Hepatocyte (in vitro differentiated cells): ENCODE measurements around the gene SP3. TPM values are rescaled to one million over a fixed set of nuclear protein-coding genes. Genes with fewer than 3 reads are reported as not detected.
A peak's percentile ranks its signal among the peaks of the same experiment; 100 is the strongest.

Experiments
- DNase-seq: peaks from one replicate; pipeline ENCODE4 v3.0.0-alpha.2; 2016; ENCODE audit warnings: low spot score
- H2AFZ ChIP-seq: fragments of 200-600 bp; sonication (generic); 2 replicates; pipeline ENCODE4 v1.6.0; 2016; ENCODE audit warnings: antibody characterized with exemption, mild to moderate bottlenecking
- H3K27ac ChIP-seq: fragments of 200-600 bp; sonication (generic); 2 replicates; pipeline ENCODE4 v1.5.1; 2016; ENCODE audit warnings: mild to moderate bottlenecking
- H3K27me3 ChIP-seq: fragments of 200-600 bp; sonication (generic); 2 replicates; pipeline ENCODE4 v1.6.1; 2016
- H3K36me3 ChIP-seq: fragments of 200-600 bp; sonication (generic); replicated peaks from 2 replicates; pipeline ENCODE4 v1.5.1; 2016; ENCODE audit warnings: low read depth; ENCODE audit not compliant: insufficient read depth
- H3K4me1 ChIP-seq: fragments of 200-600 bp; sonication (generic); 2 replicates; pipeline ENCODE4 v1.5.1; 2016; ENCODE audit warnings: mild to moderate bottlenecking, moderate library complexity; ENCODE audit not compliant: insufficient read depth
- H3K4me2 ChIP-seq: fragments of 200-600 bp; sonication (generic); 2 replicates; pipeline ENCODE4 v1.6.0; 2016
- H3K4me3 ChIP-seq: fragments of 200-600 bp; sonication (generic); 2 replicates; pipeline ENCODE4 v1.5.1; 2016; ENCODE audit warnings: mild to moderate bottlenecking
- H3K79me2 ChIP-seq: fragments of 200-600 bp; sonication (generic); 2 replicates; pipeline ENCODE4 v1.6.0; 2017; ENCODE audit warnings: mild to moderate bottlenecking
- H3K9me2 ChIP-seq: fragments of 200-600 bp; sonication (generic); replicated peaks from 2 replicates; pipeline ENCODE4 v1.6.0; 2017; ENCODE audit warnings: mild to moderate bottlenecking; ENCODE audit not compliant: insufficient read depth
- H3K9me3 ChIP-seq: fragments of 200-600 bp; sonication (generic); 2 replicates; pipeline ENCODE4 v1.5.1; 2016; ENCODE audit warnings: low read depth, mild to moderate bottlenecking
- H4K20me1 ChIP-seq: fragments of 200-600 bp; sonication (generic); 2 replicates; pipeline ENCODE4 v1.6.0; 2016; ENCODE audit warnings: mild to moderate bottlenecking; ENCODE audit not compliant: insufficient read depth, poor library complexity, severe bottlenecking
- CTCF ChIP-seq: fragments of 200-600 bp; sonication (generic); IDR thresholded peaks from 2 replicates; pipeline ENCODE4 v1.5.1; 2016; ENCODE audit warnings: antibody characterized with exemption, mild to moderate bottlenecking; ENCODE audit not compliant: poor library complexity
- EZH2 ChIP-seq: fragments of 200-600 bp; sonication (generic); IDR thresholded peaks from 2 replicates; pipeline ENCODE4 v1.6.1; 2016; ENCODE audit warnings: antibody characterized with exemption, mild to moderate bottlenecking, borderline replicate concordance
- EZH2phosphoT487 ChIP-seq: fragments of 200-600 bp; sonication (generic); IDR thresholded peaks from one replicate; pipeline ENCODE4 v1.6.1; 2018; ENCODE audit warnings: antibody characterized with exemption, mild to moderate bottlenecking, low read depth, moderate library complexity; ENCODE audit not compliant: unreplicated experiment, severe bottlenecking
- WGBS: methylation state at CpG from one replicate; pipeline ENCODE4 v1.1.6; 2016; ENCODE audit warnings: low lambda C conversion rate; ENCODE audit errors: missing lambda C conversion rate; 5-methylcytosine and 5-hydroxymethylcytosine counted together
- polyA plus RNA-seq: library from polyadenylated mRNA; unstranded; fragments of >200 nt; fragmentation: Nextera tagmentation; extraction: Ambion mirVana; gene quantifications from 2 replicates; pipeline ENCODE4 v1.2.1, GENCODE V29; 2016
- total RNA-seq: library from RNA; depleted of rRNA; stranded (reverse); fragments of >200 nt; gene quantifications from 2 replicates; pipeline ENCODE4 v1.2.3, GENCODE V29; 2014

SP3 gene
- total and polyA plus RNA-seq, 2 experiments from 2014 or later: 37.2 to 133 TPM

- Histone ChIP-seq H3K4me1 (peaks cover 49% of the 10 kb centered on the region), H3K9me3 (no peaks in the 10 kb centered on the region), H3K27ac (peak overlapping the region; percentile 68), H2AFZ (peak overlapping the region; percentile 36), H3K9me2 (no peaks in the 10 kb centered on the region), H3K36me3 (no peaks in the 10 kb centered on the region), H3K4me2 (peak overlapping the region; percentile 27), H3K27me3 (no peaks in the 10 kb centered on the region), H4K20me1 (no peaks in the 10 kb centered on the region), H3K4me3 (no peak overlapping the region), H3K79me2 (no peaks in the 10 kb centered on the region)
- DNase-seq: no peak
- WGBS: 61% methylated on average over 9 of the region's 9 CpGs
- TF ChIP-seq EZH2 (no peak), CTCF (no peak), EZH2phosphoT487 (no peak)
These were observed 19.9 kb upstream of the SP3 start for GRCh38 chr2:173984866-173985604.

DNA sequence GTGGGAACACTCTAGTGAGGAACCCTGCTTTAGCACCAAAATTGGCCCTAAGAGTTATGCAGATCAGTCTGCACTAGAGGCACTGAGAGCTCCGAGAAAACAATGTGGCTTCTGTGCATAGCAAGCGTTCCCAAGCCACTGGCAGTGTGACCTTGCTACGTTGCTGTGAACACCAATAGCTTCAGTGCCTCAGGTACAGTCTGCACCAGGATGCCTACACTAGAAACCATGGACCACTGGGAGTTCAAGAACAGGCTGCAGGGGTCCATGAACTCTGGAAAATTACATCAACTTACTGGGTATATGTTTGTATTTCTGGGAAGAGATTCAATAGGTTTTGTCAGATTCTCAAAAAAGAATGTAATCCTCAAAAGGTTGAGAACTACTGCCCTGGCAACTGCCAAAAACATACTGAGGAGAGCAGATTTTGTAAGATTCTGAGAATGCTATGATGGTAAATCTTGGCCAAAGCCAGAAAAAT, 18.3 kb upstream of the SP3 start:
- no peak for TF ChIP-seq EZH2
- TF ChIP-seq CTCF: no peak
- no peak for TF ChIP-seq EZH2phosphoT487
- no peaks in the 10 kb centered on the region for H3K36me3 ChIP-seq
- no peaks in the 10 kb centered on the region for H3K9me2 ChIP-seq
- no peaks in the 10 kb centered on the region for H4K20me1 ChIP-seq
- H3K79me2 ChIP-seq: no peaks in the 10 kb centered on the region
- 83% methylated on average over 3 of the region's 3 CpGs for WGBS
- H2AFZ ChIP-seq: no peak overlapping the region
- no peak overlapping the region for H3K27ac ChIP-seq
- DNase-seq: no peak
- H3K27me3 ChIP-seq: no peaks in the 10 kb centered on the region
- H3K4me3 ChIP-seq: no peak overlapping the region
- no peaks in the 10 kb centered on the region for H3K9me3 ChIP-seq
- H3K4me1 ChIP-seq: peaks cover 49% of the 10 kb centered on the region
- H3K4me2 ChIP-seq: no peak overlapping the region

- TF ChIP-seq CTCF (no peak), EZH2 (no peak), EZH2phosphoT487 (no peak)
- Histone ChIP-seq H3K79me2 (no peaks in the 10 kb centered on the region), H4K20me1 (no peaks in the 10 kb centered on the region), H3K9me2 (no peaks in the 10 kb centered on the region), H3K4me2 (no peak overlapping the region), H3K27me3 (no peaks in the 10 kb centered on the region), H3K36me3 (no peaks in the 10 kb centered on the region), H2AFZ (no peak overlapping the region), H3K4me1 (peaks cover 46% of the 10 kb centered on the region), H3K27ac (peak overlapping the region; percentile 36), H3K9me3 (no peaks in the 10 kb centered on the region), H3K4me3 (no peak overlapping the region)
- 56% methylated on average over 3 of the region's 3 CpGs for WGBS
- DNase-seq: no peak
These were observed 17.7 kb upstream of the SP3 start for GRCh38 chr2:173982918-173983317.
